GM19328 (cell line): ENCODE measurements around the gene DNAH7.
"Not testable (repeated sequence)": the region's sequence is repeated elsewhere in the genome, so short reads cannot be mapped to it uniquely, and the experiment has no call there.

Experiments used
- ATAC-seq: cut with Tn5 transposase; IDR thresholded peaks from one replicate; pipeline ENCODE4 v1.9.1; 2021; ENCODE audit warnings: mild to moderate bottlenecking, moderate library complexity; ENCODE audit not compliant: unreplicated experiment

The DNAH7 gene

DNA sequence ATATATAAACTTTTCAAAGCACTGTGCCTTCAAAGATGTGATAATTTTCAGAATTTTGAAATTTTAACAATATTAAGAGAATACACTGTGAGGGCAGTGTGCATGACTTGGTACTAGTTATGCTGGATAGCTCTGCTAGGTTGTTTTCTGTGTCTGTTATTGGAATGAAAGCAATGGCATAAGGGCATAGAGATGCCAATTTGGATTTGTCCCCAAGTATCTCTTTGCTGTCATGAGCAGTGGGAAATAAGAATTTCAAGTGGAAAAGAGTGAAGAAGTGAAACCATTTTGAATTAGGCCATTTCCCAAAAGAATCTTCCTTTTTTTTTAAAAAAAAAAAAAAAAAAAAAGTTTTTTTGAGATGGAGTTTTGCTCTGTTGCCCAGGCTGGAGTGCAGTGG, 334.8 kb downstream of the DNAH7 start:
- ATAC-seq = no peak

DNA sequence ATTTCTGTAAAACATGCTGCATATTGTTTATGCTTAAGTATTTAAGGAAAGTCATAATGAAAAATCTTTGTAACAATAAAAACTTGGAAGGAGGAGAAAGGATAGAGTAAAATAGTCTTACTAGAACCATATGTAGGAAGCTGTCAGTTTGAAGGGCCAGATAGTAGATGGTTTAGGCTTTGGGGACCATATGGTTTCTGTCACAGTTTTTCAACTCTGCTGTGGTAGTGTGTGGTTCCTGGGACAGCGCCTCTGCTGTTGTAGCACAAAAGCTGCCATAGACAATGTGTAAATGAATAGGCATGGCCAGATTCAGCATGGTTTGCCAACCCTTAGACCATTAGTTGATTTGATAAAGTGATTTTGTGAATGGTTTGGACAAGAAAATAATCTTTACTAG, 336.1 kb downstream of the DNAH7 start:
- no peak for ATAC-seq

- ATAC-seq = no peak
Measured at GRCh38 chr2:195730912-195731311, 337.7 kb downstream of the DNAH7 start.

GRCh38 chr2:195727106-195727505, 341.5 kb downstream of the DNAH7 start:
- ATAC-seq = no peak

- ATAC-seq = no peak
Measured at GRCh38 chr2:195722075-195722474, 346.6 kb downstream of the DNAH7 start.

GRCh38 chr2:195721042-195721441, 347.6 kb downstream of the DNAH7 start:
- ATAC-seq = no peak

DNA sequence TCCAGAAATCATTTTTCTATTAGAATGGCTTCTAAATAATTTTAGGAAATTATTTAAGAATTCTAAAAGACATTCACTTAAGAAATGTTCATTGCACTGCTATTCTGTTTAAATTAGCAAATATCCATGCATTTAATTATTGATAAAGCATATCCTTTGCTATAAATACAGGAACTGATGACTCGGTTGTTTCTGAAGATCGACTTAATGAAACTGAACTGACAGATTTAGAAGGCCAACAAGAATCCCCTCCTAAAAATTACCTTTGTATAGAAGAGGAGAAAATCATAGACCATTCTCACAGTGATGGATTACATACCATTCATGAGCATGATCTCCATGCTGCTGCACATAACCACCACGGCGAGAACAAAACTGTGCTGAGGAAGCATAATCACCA, 352.2 kb downstream of the DNAH7 start:
- ATAC-seq = no peak

DNA sequence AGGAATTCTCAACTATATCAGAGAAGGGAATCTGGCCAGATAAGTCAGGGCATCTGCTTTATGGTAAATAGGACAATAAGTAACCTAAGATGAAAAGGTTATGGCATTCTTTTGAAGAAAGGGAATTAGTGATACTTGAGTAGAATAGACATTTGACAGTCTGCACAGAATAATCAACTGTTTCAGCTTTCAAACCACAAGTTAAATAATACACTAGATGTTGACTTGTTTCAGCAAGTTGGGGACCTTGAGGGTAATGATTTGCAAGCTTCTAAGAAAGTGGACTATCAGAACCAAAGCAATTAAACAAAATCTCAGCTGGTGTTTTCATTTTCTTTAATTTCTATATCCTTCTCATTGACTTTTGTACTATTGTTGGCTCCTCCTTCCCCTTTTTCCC, 357.2 kb downstream of the DNAH7 start:
- ATAC-seq = no peak

- no peak for ATAC-seq
Measured at GRCh38 chr2:195709901-195710806, 358.5 kb downstream of the DNAH7 start.

DNA sequence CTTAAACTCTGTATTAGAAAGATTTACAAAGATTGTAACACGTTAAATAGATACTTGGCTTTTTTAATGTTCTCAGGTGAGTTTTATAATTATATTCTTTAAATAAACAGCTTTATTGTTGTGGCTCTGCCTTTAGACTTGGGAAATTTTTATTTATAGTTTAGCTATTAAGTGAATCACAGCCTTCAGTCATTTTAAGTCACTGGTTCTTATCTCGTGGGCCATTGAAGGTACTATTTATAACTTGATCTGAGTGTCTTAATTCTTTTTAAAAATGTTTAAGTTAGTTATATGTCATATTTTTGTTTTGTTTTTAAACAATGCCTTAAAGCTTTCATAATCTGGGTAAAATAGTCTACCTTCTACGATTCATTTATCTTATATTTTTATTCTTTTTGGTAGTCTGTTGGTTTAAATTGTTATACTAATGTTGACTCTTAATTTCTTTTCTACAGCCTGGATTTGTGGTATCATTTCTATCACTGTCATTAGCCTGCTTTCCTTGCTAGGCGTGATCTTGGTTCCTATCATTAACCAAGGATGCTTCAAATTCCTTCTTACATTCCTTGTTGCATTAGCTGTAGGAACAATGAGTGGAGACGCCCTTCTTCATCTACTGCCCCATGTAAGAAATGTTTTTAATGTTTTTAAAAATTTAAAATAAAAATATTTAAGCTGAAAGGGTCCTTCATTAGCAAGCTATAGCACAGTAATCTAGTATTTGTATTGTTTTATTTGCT, 362.3 kb downstream of the DNAH7 start:
- no peak for ATAC-seq

GRCh38 chr2:195700480-195700879, 368.2 kb downstream of the DNAH7 start:
- ATAC-seq = no peak

GRCh38 chr2:195697681-195698220, 370.9 kb downstream of the DNAH7 start:
- ATAC-seq = no peak

DNA sequence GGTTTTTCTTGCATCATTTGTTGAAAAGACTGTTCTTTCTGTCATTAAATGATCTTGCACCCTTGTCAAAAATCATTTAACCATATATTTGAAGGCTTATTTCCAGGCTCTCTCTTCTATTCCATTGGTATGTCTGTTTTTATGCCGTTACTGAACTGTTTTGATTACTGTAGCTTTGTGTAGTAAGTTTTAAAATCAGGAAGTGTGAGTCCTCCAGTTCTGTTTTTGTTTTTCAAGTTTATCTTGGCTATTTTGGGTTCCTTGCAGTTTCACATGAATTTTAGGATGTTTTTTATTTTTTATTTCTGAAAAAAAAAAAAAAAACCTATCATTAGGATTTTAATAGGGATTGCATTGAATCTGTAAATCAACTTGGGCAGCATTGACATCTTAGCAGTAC, 372.6 kb downstream of the DNAH7 start:
- ATAC-seq = no peak

- no peak for ATAC-seq
Measured at GRCh38 chr2:195695002-195695631, 373.5 kb downstream of the DNAH7 start.

- ATAC-seq = no peak
Measured at GRCh38 chr2:195694553-195694952, 374.1 kb downstream of the DNAH7 start.

DNA sequence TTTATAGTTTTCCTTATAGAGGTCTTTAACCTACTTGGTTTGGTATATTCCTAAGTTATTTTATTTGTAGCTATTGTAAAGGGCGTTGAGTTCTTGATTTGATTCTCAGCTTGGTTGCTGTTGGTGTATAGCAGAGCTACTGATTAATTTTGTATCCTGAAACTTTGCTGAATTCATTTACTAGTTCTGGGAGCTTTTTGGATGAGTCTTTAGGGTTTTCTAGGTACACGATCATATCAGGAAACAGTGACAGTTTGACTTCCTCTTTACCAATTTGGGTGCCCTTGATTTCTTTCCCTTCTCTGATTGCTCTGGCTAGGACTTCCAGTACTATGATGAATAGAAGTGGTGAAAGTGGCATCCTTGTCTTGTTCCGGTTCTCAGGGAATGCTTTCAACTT, 376.1 kb downstream of the DNAH7 start:
- not testable (repeated sequence) for ATAC-seq
